ENCODE results near the gene PDHB. TPM values are rescaled to one million over a fixed set of nuclear protein-coding genes. Genes with fewer than 3 reads are reported as not detected.
A peak's percentile ranks its signal among the peaks of the same experiment; 100 is the strongest.

Gene PDHB
- polyA plus RNA-seq, 1 experiment: 109 TPM

GRCh38 chr3:58422756-58423325, 10.8 kb downstream of the PDHB start:
- peak; percentile 45 for TF ChIP-seq CTCF (IDR thresholded peaks at IDR 0.05; ENCODE audit: low read depth, low read length)
- Histone ChIP-seq H3K4me3 (ENCODE audit: low read depth, low read length) (no peak overlapping the region), H3K27ac (ENCODE audit: low read depth, low read length) (no peak overlapping the region), H3K27me3 (ENCODE audit: control insufficient read depth, insufficient read depth, low read length) (no peaks in the 10 kb centered on the region), H3K9me3 (ENCODE audit: control insufficient read depth, insufficient read depth, low read length) (no peaks in the 10 kb centered on the region)
- ChIA-PET POLR2A (interaction anchor here (1.0 kb wide), 1 partner anchor 87 kb away, joined by 4 read pairs; no protein-coding TSS in a partner anchor), CTCF (no interaction called here)
- no peak for DNase-seq (ENCODE audit: low read depth, low spot score)

- POLR2A ChIA-PET: no interaction called here
These were observed 12.6 kb downstream of the PDHB start for GRCh38 chr3:58421004-58421403.

GRCh38 chr3:58419780-58420507, 13.7 kb downstream of the PDHB start:
- ChIA-PET CTCF (interaction anchor here (1.0 to 1.7 kb wide), 3 partner anchors 10 to 113 kb away, joined by 3 to 8 read pairs (median 4); partner anchors contain the start of genes HTD2 and RPP14), POLR2A (no interaction called here)
- no peaks in the 10 kb centered on the region for H3K27me3 ChIP-seq (ENCODE audit: control insufficient read depth, insufficient read depth, low read length)
- DNase-seq (ENCODE audit: low read depth, low spot score): no peak
- H3K4me3 ChIP-seq (ENCODE audit: low read depth, low read length): no peak overlapping the region
- no peaks in the 10 kb centered on the region for H3K9me3 ChIP-seq (ENCODE audit: control insufficient read depth, insufficient read depth, low read length)
- H3K27ac ChIP-seq (ENCODE audit: low read depth, low read length): no peak overlapping the region
- TF ChIP-seq CTCF (IDR thresholded peaks at IDR 0.05; ENCODE audit: low read depth, low read length): no peak

More at GRCh38 chr3:58421004-58421403, 12.6 kb downstream of the PDHB start:
- CTCF ChIA-PET: interaction anchor here (0.6 to 1.7 kb wide), 3 partner anchors 12 to 100 kb away, joined by 4 to 8 read pairs (median 4); no protein-coding TSS in a partner anchor
- no peak for TF ChIP-seq CTCF (IDR thresholded peaks at IDR 0.05; ENCODE audit: low read depth, low read length)
- no peak for DNase-seq (ENCODE audit: low read depth, low spot score)
- Histone ChIP-seq H3K9me3 (ENCODE audit: control insufficient read depth, insufficient read depth, low read length) (no peaks in the 10 kb centered on the region), H3K27me3 (ENCODE audit: control insufficient read depth, insufficient read depth, low read length) (no peaks in the 10 kb centered on the region), H3K4me3 (ENCODE audit: low read depth, low read length) (no peak overlapping the region), H3K27ac (ENCODE audit: low read depth, low read length) (no peak overlapping the region)

- no peak for TF ChIP-seq CTCF (IDR thresholded peaks at IDR 0.05; ENCODE audit: low read depth, low read length)
- no peak for DNase-seq (ENCODE audit: low read depth, low spot score)
- no peak overlapping the region for H3K27ac ChIP-seq (ENCODE audit: low read depth, low read length)
- ChIA-PET CTCF (interaction anchor here (0.6 to 3.9 kb wide), 2 partner anchors 85 to 97 kb away, joined by 3 to 53 read pairs; partner anchors contain the start of gene PXK), POLR2A (no interaction called here)
- H3K9me3 ChIP-seq (ENCODE audit: control insufficient read depth, insufficient read depth, low read length): no peaks in the 10 kb centered on the region
- H3K27me3 ChIP-seq (ENCODE audit: control insufficient read depth, insufficient read depth, low read length): no peaks in the 10 kb centered on the region
- no peak overlapping the region for H3K4me3 ChIP-seq (ENCODE audit: low read depth, low read length)
These were observed 15.4 kb downstream of the PDHB start for GRCh38 chr3:58418227-58418626.

GRCh38 chr3:58417075-58417474, 16.6 kb downstream of the PDHB start:
- no peak overlapping the region for H3K4me3 ChIP-seq (ENCODE audit: low read depth, low read length)
- no peak for TF ChIP-seq CTCF (IDR thresholded peaks at IDR 0.05; ENCODE audit: low read depth, low read length)
- no peaks in the 10 kb centered on the region for H3K9me3 ChIP-seq (ENCODE audit: control insufficient read depth, insufficient read depth, low read length)
- DNase-seq (ENCODE audit: low read depth, low spot score): no peak
- ChIA-PET CTCF (interaction anchor here (3.0 to 3.9 kb wide), 2 partner anchors 96 to 110 kb away, joined by 38 to 53 read pairs; partner anchors contain the start of genes HTD2 and RPP14), POLR2A (no interaction called here)
- H3K27me3 ChIP-seq (ENCODE audit: control insufficient read depth, insufficient read depth, low read length): no peaks in the 10 kb centered on the region
- H3K27ac ChIP-seq (ENCODE audit: low read depth, low read length): no peak overlapping the region

All from AG04450 (cell line).